HepG2 (cell line): Measurements from ENCODE around the gene FMNL2. TPM values are rescaled to one million over a fixed set of nuclear protein-coding genes. Genes with fewer than 3 reads are reported as not detected.

Experiments
- ATAC-seq: fragments of 200-7000 bp; cut with Tn5 transposase; 3 replicates; pipeline ENCODE4 v1.9.1; 2020; ENCODE audit warnings: mild to moderate bottlenecking, moderate library complexity
- BruUV-seq: library from RNA; stranded (reverse); fragments of 400-500 nt; replicated peaks from 2 replicates; lab custom pipeline; 2021; lab: Mats Ljungman, UMichigan
- CTCF ChIA-PET: fragments of 300-600 bp; formaldehyde crosslinking; extraction: SDS; loops from one replicate; lab custom pipeline; 2021; ENCODE audit warnings: low total read pairs, inconsistent platforms, low intra/inter-chr PET ratio; lab: Yijun Ruan, JAX
- POLR2A ChIA-PET: fragments of 350-600 bp; sonication (Branson Sonifier 250); formaldehyde crosslinking; loops from one replicate; lab custom pipeline; 2020; ENCODE audit warnings: antibody characterized with exemption, inconsistent platforms; lab: Yijun Ruan, JAX
- DNase-seq: peaks from one replicate; pipeline ENCODE4 v3.0.0-alpha.2; 2015; ENCODE audit warnings: low spot score
- FAIRE-seq: peaks from 3 replicates; lab custom pipeline; 2011; peaks lifted over from hg19 to GRCh38; lab: Jason Lieb, UNC
- H2AFZ ChIP-seq: one replicate; pipeline ENCODE4 v1.6.1; 2011; ENCODE audit warnings: low read length, inconsistent platforms
- H3K27ac ChIP-seq: fragments of 300-600 bp; 3 replicates; pipeline ENCODE4 v1.8.0; 2011; ENCODE audit warnings: mixed run types, mild to moderate bottlenecking, mixed read lengths, low read length, inconsistent platforms; ENCODE audit not compliant: insufficient read depth; ENCODE audit errors: extremely low read length
- H3K27me3 ChIP-seq, 2 experiments: fragments of 200-600 bp in 1 of 2; 2 replicates in 1 of 2; 3 replicates in 1 of 2; pipeline versions ENCODE4 v1.6.0 to v1.8.0; 2011; ENCODE audit warnings: low read length in 2 of 2, mild to moderate bottlenecking in 2 of 2, moderate library complexity in 2 of 2, inconsistent platforms in 1 of 2; ENCODE audit not compliant: insufficient read depth in 2 of 2, control insufficient read depth in 1 of 2
- H3K36me3 ChIP-seq, 2 experiments: fragments of 200-600 bp in 1 of 2; replicated peaks in 1 of 2; 2 replicates in 1 of 2; 3 replicates in 1 of 2; pipeline versions ENCODE4 v1.5.1 to v1.8.0; 2011; ENCODE audit warnings: low read length in 2 of 2, inconsistent platforms in 1 of 2; ENCODE audit not compliant: insufficient read depth in 2 of 2, control insufficient read depth in 1 of 2
- H3K4me1 ChIP-seq: 2 replicates; pipeline ENCODE4 v1.5.1; 2012; ENCODE audit warnings: low read length, inconsistent platforms; ENCODE audit not compliant: insufficient read depth
- H3K4me2 ChIP-seq: 2 replicates; pipeline ENCODE4 v1.6.0; 2011; ENCODE audit warnings: low read depth, low read length, inconsistent platforms
- H3K4me3 ChIP-seq, 3 experiments: fragments of 200-600 bp in 1 of 3; sonication (generic), shearing (Covaris generic) in 1 of 3; replicated peaks in 1 of 3; 2 replicates each; pipeline ENCODE4 v1.5.1; 2011 to 2016; ENCODE audit warnings: low read length in 3 of 3, inconsistent platforms in 2 of 3, low read depth in 2 of 3, mild to moderate bottlenecking in 2 of 3, control low read depth in 1 of 3, mixed read lengths in 1 of 3; ENCODE audit not compliant: insufficient read depth in 1 of 3
- H3K79me2 ChIP-seq: one replicate; pipeline ENCODE4 v1.6.1; 2011; ENCODE audit warnings: low read length, inconsistent platforms; ENCODE audit not compliant: insufficient read depth
- H3K9ac ChIP-seq: 2 replicates; pipeline ENCODE4 v1.6.0; 2011; ENCODE audit warnings: mild to moderate bottlenecking, low read depth, low read length, inconsistent platforms; ENCODE audit not compliant: insufficient read depth
- H3K9me3 ChIP-seq: 2 replicates; pipeline ENCODE4 v1.5.1; 2012; ENCODE audit warnings: mild to moderate bottlenecking, low read length
- H4K20me1 ChIP-seq: 2 replicates; pipeline ENCODE4 v1.6.0; 2011; ENCODE audit warnings: inconsistent platforms, mild to moderate bottlenecking, low read length, moderate library complexity; ENCODE audit not compliant: insufficient read depth
- ASH2L ChIP-seq: fragments of 300-600, 200-600 bp; sonication (generic); IDR thresholded peaks from 2 replicates; pipeline ENCODE4 v1.7.0; 2017; ENCODE audit warnings: low read depth, mild to moderate bottlenecking, moderate library complexity, mixed read lengths, low read length; ENCODE audit not compliant: insufficient read length
- ATF7 ChIP-seq, 2 experiments: fragments of 450-650 bp in 1 of 2; sonication (generic) in 1 of 2; formaldehyde crosslinking in 1 of 2; IDR thresholded peaks; 2 replicates each; pipeline versions ENCODE4 v1.4.0 to v1.6.1; 2016 to 2020; ENCODE audit warnings: antibody characterized with exemption in 1 of 2, mild to moderate bottlenecking in 1 of 2, missing genetic modification reagents in 1 of 2
- MIXL1 ChIP-seq: IDR thresholded peaks from 2 replicates; pipeline ENCODE4 v1.6.1; 2016
- RBM22 ChIP-seq: fragments of 200-400 bp; formaldehyde crosslinking; optimal IDR thresholded peaks from 2 replicates; pipeline ENCODE3; 2017; ENCODE audit warnings: mild to moderate bottlenecking, low read length, moderate library complexity
- SRSF1 ChIP-seq: fragments of 200-400 bp; formaldehyde crosslinking; optimal IDR thresholded peaks from 2 replicates; pipeline ENCODE3; 2017; ENCODE audit warnings: mild to moderate bottlenecking, low read depth, low read length, moderate library complexity
- STAG1 ChIP-seq: sonication (generic); formaldehyde crosslinking; IDR thresholded peaks from 2 replicates; pipeline ENCODE4 v1.4.0; 2020; ENCODE audit warnings: missing genetic modification reagents
- ZBTB38 ChIP-seq: sonication (generic); formaldehyde crosslinking; IDR thresholded peaks from 2 replicates; pipeline ENCODE4 v1.5.1; 2020; ENCODE audit warnings: mild to moderate bottlenecking, missing genetic modification reagents
- ZNF619 ChIP-seq: sonication (generic); formaldehyde crosslinking; IDR thresholded peaks from 2 replicates; pipeline ENCODE4 v1.4.0; 2020; ENCODE audit warnings: mild to moderate bottlenecking, missing genetic modification reagents
- ZNF672 ChIP-seq: sonication (generic); formaldehyde crosslinking; IDR thresholded peaks from 2 replicates; pipeline ENCODE4 v1.8.1; 2022; ENCODE audit warnings: missing genetic modification reagents
- WGBS: methylation state at CpG from one replicate; pipeline ENCODE4 v1.1.6; 2017; ENCODE audit warnings: low lambda C conversion rate; 5-methylcytosine and 5-hydroxymethylcytosine counted together
- in situ Hi-C: cut with HindIII; loops from 2 replicates; pipeline ENCODE4 v1.10.0; 2017; ENCODE audit warnings: low pct_unique_long_range_greater_than_20kb; ENCODE audit not compliant: extremely low pct_ligation_motif_present
- intact Hi-C: fragments of 100-400 bp; cut with micrococcal nuclease; formaldehyde crosslinking; loops from one replicate; pipeline ENCODE4 v1.10.0; 2022; ENCODE audit not compliant: unreplicated experiment
- polyA plus RNA-seq, 8 experiments: library from polyadenylated mRNA; depleted of rRNA in 3 of 8; stranded (reverse) in 7 of 8; unstranded in 1 of 8; fragments of >200 nt; fragmentation: Illumina TruSeq in 4 of 8; extraction: Trizol in 4 of 8; gene quantifications; 2 replicates each; pipeline versions ENCODE4 v1.2.1 to v1.2.3, GENCODE V29; 2011 to 2016; ENCODE audit warnings: low read depth in 4 of 8, missing spikeins in 1 of 8, mixed read lengths in 1 of 8; ENCODE audit not compliant: insufficient read depth in 1 of 8
- total RNA-seq, 5 experiments: library from RNA; depleted of rRNA; stranded (reverse); fragments of >200 nt; fragmentation: Illumina TruSeq; extraction: Trizol; gene quantifications; 2 replicates each; pipeline ENCODE4 v1.2.3, GENCODE V29; 2016; ENCODE audit warnings: low read depth in 1 of 5
- TF ChIP-seq, protein P1 (sequence below): sonication (generic); formaldehyde crosslinking; IDR thresholded peaks from 2 replicates; pipeline ENCODE4 v1.8.0; 2022; ENCODE audit warnings: mild to moderate bottlenecking, missing genetic modification reagents
- TF ChIP-seq, protein P2 (sequence below): sonication (generic); formaldehyde crosslinking; IDR thresholded peaks from 2 replicates; pipeline ENCODE4 v1.8.0; 2022; ENCODE audit warnings: missing genetic modification reagents, mild to moderate bottlenecking, borderline replicate concordance
- TF ChIP-seq, protein P3 (sequence below): sonication (generic); formaldehyde crosslinking; IDR thresholded peaks from 2 replicates; pipeline ENCODE4 v1.4.0; 2020; ENCODE audit warnings: mild to moderate bottlenecking, missing genetic modification reagents

Gene FMNL2
- total and polyA plus RNA-seq, 2 of the 13 experiments (the other 11 are each of a cell fraction or from before 2014, with no cell fraction given): 66.5 to 67.7 TPM

- CTCF ChIA-PET: no interaction called here
- Histone ChIP-seq H3K4me1 (no peaks in the 10 kb centered on the region), H3K36me3 (peaks cover 22 to 71% of the 10 kb centered on the region in 2 experiments), H3K9me3 (no peaks in the 10 kb centered on the region), H3K27ac (no peak overlapping the region), H3K4me3 (no peak overlapping the region), H3K4me2 (no peak overlapping the region), H3K79me2 (peaks cover 2% of the 10 kb centered on the region)
- POLR2A ChIA-PET: no interaction called here
- in situ Hi-C loops: no loop called here
- TF ChIP-seq ATF7 (IDR thresholded peaks at IDR 0.05) (no peak), ATF7 (CRISPR knock-in tag; IDR thresholded peaks at IDR 0.05) (no peak), RBM22 (peak; percentile 67)
- TF ChIP-seq, all 625 proteins: peak for 1
- DNase-seq (no peak), FAIRE-seq (no peak), ATAC-seq (no peak)
- intact Hi-C loops: no loop called here
- no peak overlapping the region for H2AFZ ChIP-seq
- H3K27me3 ChIP-seq: no peaks in the 10 kb centered on the region
- no peaks in the 10 kb centered on the region for H4K20me1 ChIP-seq
- H3K9ac ChIP-seq: no peak overlapping the region
- BruUV-seq: no TSS peak
- 97% methylated on average over 4 of the region's 4 CpGs for WGBS
These were observed 230.0 kb downstream of the FMNL2 start for GRCh38 chr2:152564754-152565551.

GRCh38 chr2:152565884-152566727, 231.1 kb downstream of the FMNL2 start:
- Histone ChIP-seq H2AFZ (no peak overlapping the region), H3K4me2 (no peak overlapping the region), H3K36me3 (peaks cover 21 to 68% of the 10 kb centered on the region in 2 experiments), H3K79me2 (peaks cover 2% of the 10 kb centered on the region), H3K4me1 (no peaks in the 10 kb centered on the region), H4K20me1 (no peaks in the 10 kb centered on the region), H3K27me3 (no peaks in the 10 kb centered on the region), H3K9me3 (no peaks in the 10 kb centered on the region), H3K27ac (no peak overlapping the region), H3K4me3 (no peak overlapping the region), H3K9ac (no peak overlapping the region)
- no peak for FAIRE-seq
- intact Hi-C loops (no loop called here), in situ Hi-C loops (no loop called here)
- ChIA-PET POLR2A (no interaction called here), CTCF (no interaction called here)
- DNase-seq: no peak
- WGBS: 90% methylated on average over 9 of the region's 9 CpGs
- no TSS peak for BruUV-seq
- ATAC-seq: no peak
- no peak for TF ChIP-seq SRSF1
- TF ChIP-seq ASH2L: no peak
- TF ChIP-seq, protein P1, sequence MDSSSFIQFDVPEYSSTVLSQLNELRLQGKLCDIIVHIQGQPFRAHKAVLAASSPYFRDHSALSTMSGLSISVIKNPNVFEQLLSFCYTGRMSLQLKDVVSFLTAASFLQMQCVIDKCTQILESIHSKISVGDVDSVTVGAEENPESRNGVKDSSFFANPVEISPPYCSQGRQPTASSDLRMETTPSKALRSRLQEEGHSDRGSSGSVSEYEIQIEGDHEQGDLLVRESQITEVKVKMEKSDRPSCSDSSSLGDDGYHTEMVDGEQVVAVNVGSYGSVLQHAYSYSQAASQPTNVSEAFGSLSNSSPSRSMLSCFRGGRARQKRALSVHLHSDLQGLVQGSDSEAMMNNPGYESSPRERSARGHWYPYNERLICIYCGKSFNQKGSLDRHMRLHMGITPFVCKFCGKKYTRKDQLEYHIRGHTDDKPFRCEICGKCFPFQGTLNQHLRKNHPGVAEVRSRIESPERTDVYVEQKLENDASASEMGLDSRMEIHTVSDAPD: no peak
- no peak for TF ChIP-seq MIXL1
- TF ChIP-seq, protein P2, sequence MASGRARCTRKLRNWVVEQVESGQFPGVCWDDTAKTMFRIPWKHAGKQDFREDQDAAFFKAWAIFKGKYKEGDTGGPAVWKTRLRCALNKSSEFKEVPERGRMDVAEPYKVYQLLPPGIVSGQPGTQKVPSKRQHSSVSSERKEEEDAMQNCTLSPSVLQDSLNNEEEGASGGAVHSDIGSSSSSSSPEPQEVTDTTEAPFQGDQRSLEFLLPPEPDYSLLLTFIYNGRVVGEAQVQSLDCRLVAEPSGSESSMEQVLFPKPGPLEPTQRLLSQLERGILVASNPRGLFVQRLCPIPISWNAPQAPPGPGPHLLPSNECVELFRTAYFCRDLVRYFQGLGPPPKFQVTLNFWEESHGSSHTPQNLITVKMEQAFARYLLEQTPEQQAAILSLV (CRISPR knock-in tag): no peak
- TF ChIP-seq ZBTB38: no peak
- TF ChIP-seq, protein P3, sequence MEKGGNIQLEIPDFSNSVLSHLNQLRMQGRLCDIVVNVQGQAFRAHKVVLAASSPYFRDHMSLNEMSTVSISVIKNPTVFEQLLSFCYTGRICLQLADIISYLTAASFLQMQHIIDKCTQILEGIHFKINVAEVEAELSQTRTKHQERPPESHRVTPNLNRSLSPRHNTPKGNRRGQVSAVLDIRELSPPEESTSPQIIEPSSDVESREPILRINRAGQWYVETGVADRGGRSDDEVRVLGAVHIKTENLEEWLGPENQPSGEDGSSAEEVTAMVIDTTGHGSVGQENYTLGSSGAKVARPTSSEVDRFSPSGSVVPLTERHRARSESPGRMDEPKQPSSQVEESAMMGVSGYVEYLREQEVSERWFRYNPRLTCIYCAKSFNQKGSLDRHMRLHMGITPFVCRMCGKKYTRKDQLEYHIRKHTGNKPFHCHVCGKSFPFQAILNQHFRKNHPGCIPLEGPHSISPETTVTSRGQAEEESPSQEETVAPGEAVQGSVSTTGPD (CRISPR knock-in tag): no peak
- no peak for TF ChIP-seq ZNF672 (CRISPR knock-in tag)
- no peak for TF ChIP-seq STAG1 (CRISPR knock-in tag)
- no peak for TF ChIP-seq ZNF619 (CRISPR knock-in tag)
